GM19438 (cell line): ENCODE results near the gene SPATA31E1.

Experiments used
- ATAC-seq: cut with Tn5 transposase; IDR thresholded peaks from one replicate; pipeline ENCODE4 v1.9.1; 2021; ENCODE audit warnings: low read depth; ENCODE audit not compliant: unreplicated experiment

The SPATA31E1 gene

GRCh38 chr9:87862536-87863268 is 20.0 kb upstream of the SPATA31E1 start:
- no peak for ATAC-seq

GRCh38 chr9:87863882-87864465 is 18.7 kb upstream of the SPATA31E1 start:
- ATAC-seq = no peak

- no peak for ATAC-seq
Measured at GRCh38 chr9:87864915-87865314, 17.8 kb upstream of the SPATA31E1 start.

GRCh38 chr9:87865626-87866025 is 17.1 kb upstream of the SPATA31E1 start:
- ATAC-seq = no peak

GRCh38 chr9:87867391-87867790 is 15.3 kb upstream of the SPATA31E1 start:
- ATAC-seq = no peak

GRCh38 chr9:87868175-87868574 is 14.5 kb upstream of the SPATA31E1 start:
- ATAC-seq = no peak

- ATAC-seq = no peak
Measured at GRCh38 chr9:87868635-87869034, 14.0 kb upstream of the SPATA31E1 start.

GRCh38 chr9:87869082-87869481 is 13.6 kb upstream of the SPATA31E1 start:
- ATAC-seq = no peak

- no peak for ATAC-seq
Measured at GRCh38 chr9:87871425-87872078, 11.1 kb upstream of the SPATA31E1 start.

GRCh38 chr9:87872079-87872624 is 10.5 kb upstream of the SPATA31E1 start:
- ATAC-seq = no peak

GRCh38 chr9:87873607-87874303 is 8.9 kb upstream of the SPATA31E1 start:
- no peak for ATAC-seq

GRCh38 chr9:87874304-87874623 is 8.4 kb upstream of the SPATA31E1 start:
- ATAC-seq = no peak

- no peak for ATAC-seq
Measured at GRCh38 chr9:87875060-87875459, 7.6 kb upstream of the SPATA31E1 start.

GRCh38 chr9:87875831-87876545 is 6.7 kb upstream of the SPATA31E1 start:
- no peak for ATAC-seq

GRCh38 chr9:87876708-87877107 is 6.0 kb upstream of the SPATA31E1 start:
- no peak for ATAC-seq

- no peak for ATAC-seq
Measured at GRCh38 chr9:87878989-87879511, 3.6 kb upstream of the SPATA31E1 start.

GRCh38 chr9:87880116-87880515 is 2.6 kb upstream of the SPATA31E1 start:
- no peak for ATAC-seq

- no peak for ATAC-seq
Measured at GRCh38 chr9:87880683-87881082, 2.0 kb upstream of the SPATA31E1 start.

GRCh38 chr9:87883274-87883673 is 597 bp downstream of the SPATA31E1 start:
- no peak for ATAC-seq

GRCh38 chr9:87883990-87884389 is 1.3 kb downstream of the SPATA31E1 start:
- no peak for ATAC-seq
